SKM-1 treated with dmso at 0.1 percent for 144 hours (cell line): ENCODE data around the gene DCLK2.
"Not testable (repeated sequence)": the region's sequence is repeated elsewhere in the genome, so short reads cannot be mapped to it uniquely, and the experiment has no call there.

ENCODE experiments used
- DNase-seq: peaks from one replicate; lab custom pipeline; 2025; ENCODE audit not compliant: unreplicated experiment; lab: John Stamatoyannopoulos, UW

DCLK2 gene

DNA sequence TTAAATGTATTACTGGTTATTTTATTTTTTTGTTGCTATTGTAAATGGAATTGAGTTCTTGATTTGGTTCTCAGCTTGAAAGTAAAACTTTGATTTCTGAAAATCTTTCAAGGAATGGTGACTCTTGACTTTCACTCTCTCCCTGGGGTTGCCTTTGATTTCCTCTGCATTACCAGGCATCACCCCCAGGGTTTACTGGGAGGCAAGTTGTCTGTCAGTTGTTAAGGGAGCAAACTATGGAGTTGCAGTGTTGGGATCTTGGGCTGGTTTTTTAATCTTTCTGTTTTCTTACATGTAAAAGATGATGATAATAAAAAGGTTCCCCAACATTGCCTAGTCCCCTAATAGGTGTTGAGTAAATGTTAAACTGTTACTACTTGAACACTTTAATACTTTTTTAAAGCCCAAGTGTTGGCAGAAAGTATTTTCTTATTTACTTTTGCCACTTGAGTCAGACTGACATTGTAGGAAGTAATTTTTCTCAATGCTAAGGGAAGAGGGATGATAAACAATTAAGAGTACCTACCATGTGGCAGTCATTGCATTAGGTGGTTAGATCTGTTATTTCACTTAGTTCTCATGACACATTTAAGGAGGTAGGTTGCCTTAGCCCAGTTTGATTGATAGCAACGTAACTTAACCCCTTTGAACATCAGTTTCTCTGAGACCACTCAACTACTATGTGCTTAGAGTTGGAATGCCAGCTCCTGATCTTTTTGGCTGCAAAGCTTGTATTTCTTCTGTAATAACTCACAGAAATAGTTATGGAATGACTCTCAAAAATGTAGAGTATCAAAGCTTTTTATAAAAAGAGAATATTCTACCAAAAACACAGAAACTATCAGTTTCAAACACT lies 67.1 kb downstream of the DCLK2 start:
- DNase-seq, result no peak

DNA sequence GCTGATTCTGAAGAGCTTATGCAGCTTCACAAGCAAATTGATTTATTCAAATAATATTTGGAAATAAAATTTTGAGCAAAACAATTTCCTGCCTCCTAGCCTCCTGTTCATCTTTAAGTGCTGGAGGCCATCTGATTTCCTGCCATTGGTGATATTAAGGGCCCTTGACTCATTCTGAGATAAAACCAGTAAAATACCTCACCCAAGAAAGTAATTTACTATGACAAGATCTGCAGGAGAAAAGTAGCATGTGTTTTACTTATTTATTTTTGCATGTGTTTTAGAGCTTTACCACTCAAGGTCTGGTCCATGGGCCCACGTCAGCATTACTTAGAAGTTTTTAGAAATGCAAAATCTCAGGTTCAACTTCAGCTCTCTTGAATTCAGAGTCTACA lies 67.7 kb downstream of the DCLK2 start:
- no peak for DNase-seq

DNA sequence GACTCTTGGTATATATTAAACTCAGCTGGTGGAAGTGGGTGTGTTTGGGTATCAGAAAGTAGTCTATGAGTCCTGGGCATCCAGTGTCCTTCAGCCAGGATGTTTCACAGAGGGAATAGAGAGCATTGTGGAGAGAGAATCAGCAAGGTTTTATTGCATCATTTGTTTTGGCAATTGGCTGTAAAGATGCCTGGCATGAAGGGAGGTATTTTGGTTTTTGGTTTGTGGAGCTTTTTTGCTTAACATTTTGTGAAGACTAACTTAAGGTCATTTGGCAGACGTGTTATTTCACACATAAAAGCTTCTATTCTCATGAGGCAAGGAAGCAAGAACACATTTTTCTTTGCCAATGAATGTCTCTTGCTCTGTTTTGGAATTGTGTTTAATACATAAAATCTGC lies 71.1 kb downstream of the DCLK2 start:
- DNase-seq, result no peak

DNA sequence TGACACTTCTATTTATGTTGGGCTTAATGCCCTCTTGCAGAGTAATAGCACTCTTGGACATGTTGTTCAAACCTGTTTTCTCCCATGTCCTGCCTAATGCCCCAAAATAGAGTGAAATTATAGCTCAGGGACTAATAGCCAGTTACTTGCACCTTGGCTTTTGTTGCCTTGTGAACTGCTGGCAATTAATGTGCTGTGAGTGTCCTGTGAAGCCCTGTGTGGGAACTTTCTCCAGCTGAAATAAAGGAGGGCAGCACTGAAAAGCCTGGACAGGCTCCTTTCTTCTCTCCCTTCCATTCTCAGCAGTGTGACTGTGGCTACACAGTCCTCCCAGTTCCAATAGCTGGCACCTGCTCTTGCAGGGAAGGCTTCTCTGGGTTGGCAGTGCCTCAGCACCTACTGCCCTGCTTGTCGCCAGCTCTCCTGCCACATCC lies 72.4 kb downstream of the DCLK2 start:
- no peak for DNase-seq

DNA sequence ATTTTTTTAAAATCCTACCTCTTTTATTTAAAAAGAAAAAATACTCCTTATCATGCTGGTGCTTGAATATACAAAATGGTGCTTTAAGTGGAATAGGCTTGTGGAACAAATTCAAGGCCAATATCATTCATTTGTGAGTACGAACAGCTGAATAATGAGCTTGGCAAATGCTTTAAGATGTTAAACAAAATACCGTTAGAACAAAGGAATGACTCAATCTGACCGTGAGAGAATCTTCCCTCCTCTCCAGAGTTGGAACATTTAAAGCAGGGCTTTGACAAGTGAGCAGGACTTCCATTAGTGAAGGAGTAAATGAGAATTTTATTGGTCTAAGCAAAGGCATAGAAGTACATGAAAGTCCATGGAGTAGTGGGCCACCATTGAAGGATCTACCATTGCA lies 74.5 kb downstream of the DCLK2 start:
- DNase-seq, result no peak

DNA sequence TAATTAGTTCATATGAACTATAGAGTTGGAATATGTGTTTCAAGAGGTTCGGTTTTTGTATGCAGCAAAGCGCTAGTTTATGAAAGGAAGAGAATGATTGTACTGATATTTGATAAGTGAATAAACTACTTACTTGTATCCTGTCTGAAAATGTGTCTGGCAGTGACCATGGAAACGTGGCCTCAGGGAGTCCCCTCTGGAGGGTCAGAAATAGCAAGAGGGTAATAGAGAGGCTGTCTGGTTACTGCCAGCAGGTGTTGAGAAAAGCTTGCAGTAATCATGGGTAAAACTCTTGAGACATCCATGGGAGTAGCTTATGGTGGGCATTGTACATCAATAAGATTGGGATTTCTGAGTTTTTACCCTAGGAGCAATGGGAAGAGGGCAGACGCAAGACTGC lies 77.1 kb downstream of the DCLK2 start:
- no peak for DNase-seq

DNA sequence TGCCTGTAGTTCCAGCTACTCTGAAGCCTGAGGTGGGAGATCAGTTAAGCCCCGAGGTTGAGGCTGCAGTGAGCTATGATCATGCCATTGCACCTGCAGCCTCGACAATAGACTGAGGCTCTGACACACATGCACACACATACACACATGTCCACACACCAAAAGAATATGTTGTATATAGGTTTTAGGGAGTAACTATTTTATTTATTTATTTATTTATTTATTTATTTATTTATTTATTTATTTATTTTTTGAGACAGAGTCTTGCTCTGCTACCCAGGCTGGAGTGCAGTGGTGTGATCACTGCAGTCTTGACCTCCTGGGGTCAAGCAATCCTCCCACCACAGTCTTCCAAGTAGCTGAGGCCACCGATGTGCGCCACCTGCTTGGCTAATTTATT lies 78.3 kb downstream of the DCLK2 start:
- DNase-seq, result no peak

DNA sequence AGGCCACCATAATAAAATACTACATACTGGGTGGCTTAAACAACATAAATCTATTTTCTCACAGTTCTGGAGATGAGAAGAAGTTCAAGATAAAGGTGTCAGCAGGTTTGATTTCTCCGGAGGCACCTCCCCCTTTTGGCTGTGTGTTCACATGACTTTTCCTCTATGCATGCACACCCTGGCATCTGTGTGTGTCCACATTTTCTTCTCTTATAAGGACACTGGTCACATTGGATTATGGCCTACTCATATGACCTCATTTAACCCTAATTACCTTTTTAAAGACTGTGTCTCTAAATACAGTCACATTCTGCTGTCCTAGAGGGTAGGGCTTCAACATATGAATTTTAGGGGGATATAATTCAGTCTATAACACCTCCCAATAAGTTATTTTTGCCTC lies 79.8 kb downstream of the DCLK2 start:
- no peak for DNase-seq

DNA sequence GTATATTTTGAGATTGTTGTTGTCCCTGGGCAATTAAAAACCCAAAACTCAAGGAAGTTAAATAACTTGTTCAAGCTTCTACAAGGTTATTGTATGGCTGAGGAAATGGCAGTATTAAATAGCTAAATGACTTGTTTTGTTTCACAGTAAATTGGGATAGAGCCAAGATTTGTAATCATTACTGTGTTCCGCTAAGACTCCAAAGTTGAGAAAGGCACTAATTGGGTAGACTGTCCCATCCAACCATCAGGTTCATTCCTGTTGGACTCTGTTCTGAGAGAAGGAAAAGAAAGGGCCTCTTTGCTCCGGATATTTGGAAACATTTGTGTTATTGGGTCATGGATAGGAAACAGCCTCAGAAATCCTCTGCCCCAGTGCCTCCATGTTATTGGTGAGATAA lies 82.2 kb downstream of the DCLK2 start:
- DNase-seq, result no peak

DNA sequence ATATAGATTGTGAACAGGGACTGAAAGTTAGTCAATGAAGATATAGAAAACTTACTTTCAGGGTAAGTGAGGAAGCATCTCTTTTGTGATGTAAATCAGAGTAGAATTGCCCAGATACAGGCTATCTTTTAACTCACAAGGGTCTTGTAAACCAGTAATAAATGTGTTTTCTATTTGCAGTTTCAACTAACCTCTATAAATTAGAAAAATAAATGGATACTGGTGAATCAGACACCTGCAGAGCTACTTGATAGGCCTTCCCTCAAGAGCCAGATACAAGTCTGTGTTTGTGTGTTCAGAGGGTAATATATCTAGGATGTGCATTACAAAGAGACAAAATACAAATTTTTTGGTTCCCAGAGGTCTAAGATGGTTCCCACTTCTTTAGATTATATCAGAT lies 82.9 kb downstream of the DCLK2 start:
- DNase-seq, result no peak

DNA sequence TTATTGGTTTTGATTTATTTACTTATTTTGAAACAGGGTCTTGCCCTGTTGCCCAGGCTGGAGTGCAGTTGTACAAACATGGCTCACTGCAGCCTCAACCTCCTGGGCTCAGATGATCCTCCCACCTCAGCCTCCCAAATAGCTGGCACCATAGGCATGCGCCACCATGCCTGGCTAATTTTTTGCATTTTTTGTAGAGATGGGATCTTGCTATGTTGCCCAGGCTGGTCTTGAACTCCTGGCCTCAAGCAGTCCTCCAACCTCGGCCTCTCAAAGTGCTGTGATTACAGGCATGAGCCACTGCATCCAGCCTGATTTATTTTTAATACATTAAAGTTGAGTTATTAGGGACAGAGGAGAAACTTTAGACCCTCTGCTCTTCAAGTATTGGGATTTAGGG lies 83.8 kb downstream of the DCLK2 start:
- not testable (repeated sequence) for DNase-seq

DNA sequence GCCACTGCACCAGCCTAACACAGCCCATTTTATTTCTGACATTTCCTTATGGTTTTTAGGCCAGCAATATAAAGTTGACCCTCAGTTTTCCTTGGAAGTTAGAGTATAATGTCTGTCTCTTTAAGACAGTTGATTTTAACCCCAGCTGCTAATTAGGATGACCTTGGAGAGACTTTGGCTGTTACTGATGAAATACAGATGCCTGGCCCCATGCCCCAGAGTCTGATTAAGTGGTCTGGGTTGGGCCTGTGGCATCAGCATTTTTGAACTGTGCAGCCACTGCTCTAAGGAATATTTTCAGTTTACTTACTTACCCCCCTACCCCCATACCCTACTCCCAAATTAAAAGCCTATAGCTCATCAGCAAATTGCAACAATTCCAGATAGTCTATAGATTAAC lies 85.8 kb downstream of the DCLK2 start:
- no peak for DNase-seq

DNA sequence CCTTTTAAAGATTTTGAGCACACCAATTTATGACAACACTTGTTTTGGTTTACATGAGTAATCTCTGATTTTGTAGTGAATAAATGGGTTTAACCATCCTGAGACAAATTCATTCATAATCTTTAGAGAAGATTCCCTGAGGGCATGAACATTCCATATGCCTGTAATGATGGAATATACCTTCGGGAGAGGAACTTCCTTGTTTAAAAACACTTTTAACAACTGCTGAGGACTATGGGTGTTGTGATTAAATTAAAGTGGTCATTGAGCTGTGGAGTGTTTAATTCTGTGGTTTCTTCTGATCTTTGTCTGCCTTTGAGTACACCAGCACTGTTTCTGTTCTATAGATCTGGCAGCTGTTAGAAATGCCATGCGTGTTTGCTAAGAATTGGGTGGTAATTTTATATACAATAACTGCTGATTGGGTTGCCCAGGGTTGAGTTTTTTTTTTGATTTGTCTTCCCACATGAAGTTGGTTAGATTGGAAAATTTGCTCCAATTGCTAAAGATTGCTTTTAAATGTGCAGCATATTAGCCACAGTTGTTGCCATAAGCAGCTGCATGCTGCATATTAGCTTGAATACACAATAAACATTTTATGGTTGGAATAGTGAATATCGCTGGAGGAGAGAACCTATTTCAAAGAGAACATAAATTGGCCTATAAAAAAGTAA lies 86.8 kb downstream of the DCLK2 start:
- DNase-seq, result no peak

DNA sequence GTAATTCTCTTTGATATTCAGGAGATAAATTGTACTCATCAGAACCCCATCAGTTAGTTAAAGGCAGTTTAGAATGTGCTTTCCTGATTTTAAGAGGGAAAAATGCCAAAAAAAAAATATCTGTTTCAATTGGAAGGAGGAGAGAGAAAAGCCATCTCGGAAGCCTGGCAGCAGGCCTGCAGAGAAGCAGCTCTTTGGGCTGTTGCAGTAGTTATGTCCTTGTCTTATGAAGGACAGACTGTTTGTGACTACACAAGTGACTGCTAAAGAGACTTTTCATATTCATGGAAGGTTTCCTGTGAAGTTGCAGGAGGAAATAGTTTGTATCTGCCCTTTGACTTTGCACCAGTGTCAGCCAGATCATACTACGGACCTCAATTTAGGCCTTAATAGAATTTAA lies 88.8 kb downstream of the DCLK2 start:
- DNase-seq, result no peak

DNA sequence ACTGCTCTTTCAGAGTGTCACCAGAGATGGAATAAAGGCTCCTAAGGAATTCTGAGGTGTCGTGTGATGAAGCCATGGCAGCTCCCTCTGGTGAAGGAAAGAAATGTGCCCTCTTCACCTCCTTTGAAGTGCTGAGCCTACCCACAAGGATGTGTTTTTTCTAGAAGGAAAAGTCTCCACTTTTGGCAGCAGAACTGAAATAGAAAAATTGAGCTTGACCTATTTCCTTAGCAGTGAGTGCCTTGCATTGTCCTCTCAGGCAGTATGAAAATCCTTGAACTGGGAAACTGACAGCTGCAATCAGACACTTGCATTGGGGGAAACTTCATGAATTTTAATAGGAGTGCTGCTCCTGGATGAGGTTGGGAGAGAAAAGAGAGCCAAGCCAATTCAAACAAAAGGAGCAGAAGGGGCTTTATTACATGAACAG lies 95.2 kb downstream of the DCLK2 start:
- DNase-seq, result no peak

DNA sequence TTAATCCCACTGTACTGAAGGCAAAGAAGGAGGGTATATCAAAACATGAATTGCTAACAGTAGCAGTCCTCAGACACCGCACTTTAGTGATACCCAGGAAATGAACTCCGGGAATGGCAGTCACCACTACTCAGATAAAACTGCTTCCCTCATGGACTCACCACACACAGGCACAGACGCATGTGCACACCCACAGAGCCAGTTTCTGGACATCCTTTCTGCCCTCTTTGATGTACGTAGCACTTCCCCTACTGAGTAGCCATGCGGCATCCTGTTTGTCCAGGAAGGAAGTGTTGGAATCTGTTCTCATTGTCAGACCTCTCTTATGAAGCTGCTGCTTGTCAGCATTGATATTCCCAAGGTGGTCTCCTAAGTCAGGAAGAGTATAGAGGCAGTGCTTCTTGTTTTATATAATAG lies 95.7 kb downstream of the DCLK2 start:
- no peak for DNase-seq

DNA sequence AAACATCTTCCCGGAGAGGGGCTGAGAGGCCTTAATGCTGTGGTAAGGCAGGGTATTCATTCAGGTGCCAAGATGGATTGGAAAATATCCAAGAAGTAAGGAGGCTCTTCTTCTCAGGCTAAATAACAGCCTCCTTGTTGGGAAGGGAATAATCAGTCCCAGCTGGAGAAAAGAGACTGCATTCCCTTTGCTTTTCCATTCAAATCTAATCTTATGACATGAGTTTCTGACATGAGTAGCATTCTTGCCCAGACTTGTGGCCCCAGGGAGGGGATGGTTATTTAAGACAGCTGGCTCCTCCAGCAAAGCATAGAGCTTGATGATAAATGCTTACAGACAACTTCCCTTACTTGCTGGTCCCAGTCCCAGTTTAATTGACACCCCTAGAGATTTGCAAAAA lies 98.3 kb downstream of the DCLK2 start:
- DNase-seq, result no peak

DNA sequence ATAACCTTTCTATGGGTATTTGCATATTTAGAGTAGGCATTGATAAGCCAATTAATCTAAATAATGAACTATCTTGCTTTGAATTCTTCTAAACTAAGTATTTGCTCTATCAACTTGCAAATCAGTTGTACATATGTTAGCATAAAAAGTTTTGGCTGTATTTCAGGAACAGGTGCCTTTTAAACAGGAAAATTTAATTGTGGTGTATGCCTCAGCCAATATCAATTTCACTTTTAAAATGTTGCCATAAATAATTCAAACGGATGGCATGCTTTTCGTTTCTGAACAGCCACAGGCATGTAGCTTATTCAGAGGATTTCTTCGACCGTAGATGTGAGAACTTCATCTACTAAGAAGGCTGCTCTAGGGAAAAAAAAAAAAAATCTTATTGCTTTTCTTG lies 99.9 kb downstream of the DCLK2 start:
- no peak for DNase-seq

DNA sequence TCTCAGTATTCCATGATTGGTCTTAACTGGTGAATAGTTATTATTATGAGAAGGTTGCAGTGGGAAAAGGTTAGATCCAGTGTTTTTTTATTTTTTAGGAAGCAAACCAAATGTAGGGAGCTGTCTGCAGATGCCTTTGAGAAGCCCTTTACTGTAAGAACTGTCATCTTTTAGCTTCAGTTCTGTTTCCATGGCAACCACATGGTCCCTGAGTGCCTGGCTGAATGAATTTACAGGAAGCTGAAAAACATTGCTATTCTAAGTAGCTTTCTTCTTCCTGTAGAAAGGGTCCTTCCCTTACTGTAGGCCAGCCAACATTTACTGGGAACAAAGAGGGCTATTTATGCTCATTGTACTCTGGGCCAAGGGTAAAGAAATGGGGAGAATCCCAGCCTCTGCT lies 103.3 kb downstream of the DCLK2 start:
- no peak for DNase-seq

DNA sequence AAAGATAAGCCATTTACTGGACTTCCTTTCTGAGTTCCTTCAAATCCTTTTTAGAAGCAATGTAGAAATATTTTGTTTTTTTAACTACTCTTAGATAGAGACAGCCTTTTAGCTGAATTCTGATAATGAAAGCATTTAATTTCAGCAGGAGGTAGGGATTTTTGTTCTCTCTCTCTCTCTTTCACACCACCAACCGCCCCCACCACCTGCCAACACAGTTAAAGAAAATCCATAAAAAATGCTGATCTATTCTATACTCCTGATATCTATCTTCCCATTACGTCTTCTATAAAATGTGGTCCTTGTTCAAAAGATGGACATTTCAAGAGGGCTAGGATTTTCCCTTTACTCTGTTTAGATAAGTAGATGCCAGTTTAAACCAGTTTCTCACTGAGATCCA lies 104.5 kb downstream of the DCLK2 start:
- DNase-seq, result no peak

DNA sequence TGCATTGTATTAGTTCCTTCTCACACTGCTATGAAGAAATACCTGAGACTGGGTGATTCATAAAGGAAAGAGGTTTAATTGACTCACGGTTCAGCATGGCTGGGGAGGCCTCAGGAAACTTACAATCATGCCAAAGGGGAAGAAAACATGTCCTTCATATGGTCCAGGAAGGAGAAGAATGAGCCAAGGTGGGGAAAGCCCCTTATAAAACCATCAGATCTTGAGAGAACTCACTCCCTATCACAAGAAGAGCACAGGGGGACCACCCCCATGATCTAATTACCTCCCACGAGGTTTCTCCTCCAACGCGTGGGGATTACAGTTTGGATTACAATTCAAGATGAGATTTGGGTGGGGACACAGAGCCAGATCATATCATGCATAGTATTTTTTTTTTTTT lies 106.8 kb downstream of the DCLK2 start:
- DNase-seq, result not testable (repeated sequence)

DNA sequence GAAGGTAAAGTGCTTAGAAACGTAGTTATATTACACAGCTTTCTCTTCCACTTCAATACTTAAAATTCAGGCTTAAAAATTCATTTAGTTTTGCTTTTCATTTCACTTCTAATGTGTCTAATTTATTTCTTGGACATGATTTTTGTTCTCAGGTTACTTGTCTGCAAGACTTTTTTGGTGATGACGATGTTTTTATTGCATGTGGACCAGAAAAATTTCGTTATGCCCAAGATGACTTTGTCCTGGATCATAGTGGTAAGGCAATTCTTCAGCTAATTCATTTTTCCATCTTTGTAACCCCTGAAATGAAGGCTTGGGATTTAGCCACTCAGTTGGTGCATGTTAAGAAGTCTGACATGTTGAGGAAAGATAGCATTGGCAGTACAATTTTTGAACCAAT lies 114.7 kb downstream of the DCLK2 start:
- DNase-seq, result no peak

DNA sequence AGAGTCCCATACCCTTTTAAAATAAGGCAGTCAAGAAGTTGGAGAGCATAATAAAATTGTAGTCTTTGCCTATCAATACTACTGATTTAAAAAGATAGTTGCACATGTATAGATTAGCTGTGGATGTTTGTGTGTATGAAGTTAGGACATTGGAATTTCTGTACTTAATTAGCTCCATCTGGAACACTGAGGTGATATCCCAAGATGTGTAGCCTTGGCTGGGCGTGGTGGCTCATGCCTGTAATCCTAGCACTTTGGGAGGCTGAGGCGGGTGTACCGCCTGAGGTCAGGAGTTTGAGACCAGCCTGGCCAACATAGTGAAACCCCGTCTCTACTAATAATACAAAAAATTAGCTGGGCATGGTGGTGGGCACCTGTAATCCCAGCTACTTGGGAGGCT lies 119.0 kb downstream of the DCLK2 start:
- not testable (repeated sequence) for DNase-seq
